NCI-H2227 (cell line): ENCODE data around the gene SEC61A2.

Experiments
- DNase-seq: peaks from one replicate; lab custom pipeline; 2025; ENCODE audit not compliant: unreplicated experiment; lab: John Stamatoyannopoulos, UW

Gene SEC61A2

DNA sequence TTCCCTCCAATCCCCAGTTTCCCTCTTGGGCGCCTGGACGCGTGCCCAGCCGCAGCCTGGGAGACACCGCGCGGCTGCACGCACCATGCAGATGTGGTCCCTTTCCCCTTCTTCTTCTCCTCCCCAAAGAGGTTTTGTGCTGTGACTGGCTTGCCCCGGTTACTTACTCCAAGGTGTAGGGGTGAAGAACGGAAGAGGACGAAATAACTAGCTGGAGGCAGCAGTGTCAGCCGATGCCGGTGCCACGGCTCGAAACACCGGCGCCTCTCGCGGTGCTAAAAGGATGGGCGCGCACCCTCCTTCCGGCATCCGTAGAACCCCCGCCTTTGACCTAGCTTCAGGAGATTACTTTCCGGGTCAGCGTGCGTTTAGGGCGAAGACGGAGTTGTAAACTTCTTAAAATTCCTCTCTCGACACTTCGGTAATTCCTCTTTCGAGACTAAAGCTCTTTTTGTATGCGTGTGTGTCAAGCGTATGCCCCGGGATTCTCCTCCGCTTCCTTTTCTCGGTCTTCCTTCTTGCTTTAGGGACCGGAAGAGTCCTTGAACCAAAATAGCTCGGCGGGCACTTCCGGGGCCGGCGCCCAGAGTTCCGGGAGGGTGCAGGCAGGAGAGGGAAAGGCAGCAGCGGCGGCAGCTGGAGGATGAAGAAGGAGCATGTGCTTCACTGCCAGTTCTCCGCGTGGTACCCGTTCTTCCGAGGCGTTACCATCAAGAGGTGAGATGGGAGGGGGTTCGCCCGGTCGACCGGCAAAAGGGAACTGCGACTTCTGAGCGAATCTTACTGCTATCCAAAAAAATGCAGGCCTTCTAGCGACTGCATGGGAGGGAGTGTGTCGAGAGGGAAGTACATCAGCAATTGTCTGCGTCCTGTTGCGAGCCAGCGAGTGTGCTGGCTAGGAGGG, 66.4 kb downstream of the SEC61A2 start, which contains the start of the genes CDC123 and NUDT5:
TSS of gene CDC123 (plus strand) at position 586 of the 904 bp plus-strand sequence. CDS start at position 644, 58 bp downstream.
TSS of gene NUDT5 (minus strand) at position 289 of the 904 bp plus-strand sequence. CDS start 9,600 bp downstream, outside the sequence.
- DNase-seq = peak; percentile 87

DNA sequence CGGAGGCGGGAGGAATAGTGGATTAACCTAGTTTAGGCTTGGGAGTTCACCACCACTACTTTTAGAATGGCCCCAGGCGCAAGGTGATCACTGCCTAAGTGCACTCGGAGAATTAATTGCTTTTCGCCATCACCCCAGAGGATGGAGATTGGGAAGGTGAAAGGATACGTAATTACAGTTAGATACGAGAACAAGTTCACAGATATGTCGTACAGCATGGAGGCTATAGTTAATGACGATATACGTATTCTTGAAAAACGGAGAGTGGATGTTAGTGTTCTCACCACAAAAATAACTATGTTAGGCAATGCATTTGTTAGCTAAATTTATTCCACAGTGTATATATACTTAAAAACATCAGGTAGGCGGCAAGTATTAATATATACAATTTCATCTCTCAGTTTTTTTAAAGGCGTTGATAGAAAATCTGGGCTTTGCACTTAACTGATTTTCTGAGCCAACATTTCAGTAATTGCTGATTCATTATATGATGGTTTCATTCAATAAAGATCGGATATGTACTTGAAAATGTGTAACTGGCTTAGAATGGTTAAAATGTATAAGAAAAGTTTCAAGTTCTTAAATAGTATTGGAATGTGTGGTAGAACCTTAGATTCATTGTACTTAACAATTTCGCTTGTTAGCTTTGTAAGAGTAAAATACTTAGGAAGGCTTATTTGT, 67.2 kb downstream of the SEC61A2 start:
- no peak for DNase-seq

DNA sequence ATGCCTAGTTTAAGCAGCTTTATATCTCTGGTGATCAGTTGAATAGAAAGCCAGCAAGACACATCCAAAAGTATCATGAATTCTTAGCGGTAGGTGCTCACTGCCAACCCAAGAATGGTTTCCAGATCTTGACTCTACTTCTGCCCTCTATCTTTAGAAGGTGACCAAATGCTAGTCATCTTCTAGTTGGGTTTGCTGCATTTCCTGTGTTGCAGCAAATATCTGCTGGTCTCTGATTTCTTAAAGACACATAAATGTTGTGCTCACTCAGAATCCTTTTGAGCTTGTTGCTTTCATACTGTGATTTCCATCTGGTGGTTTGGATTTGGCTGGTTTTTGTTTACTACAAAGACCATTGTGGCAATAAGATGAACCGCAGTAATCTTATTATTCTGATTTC, 68.7 kb downstream of the SEC61A2 start:
- DNase-seq = no peak

DNA sequence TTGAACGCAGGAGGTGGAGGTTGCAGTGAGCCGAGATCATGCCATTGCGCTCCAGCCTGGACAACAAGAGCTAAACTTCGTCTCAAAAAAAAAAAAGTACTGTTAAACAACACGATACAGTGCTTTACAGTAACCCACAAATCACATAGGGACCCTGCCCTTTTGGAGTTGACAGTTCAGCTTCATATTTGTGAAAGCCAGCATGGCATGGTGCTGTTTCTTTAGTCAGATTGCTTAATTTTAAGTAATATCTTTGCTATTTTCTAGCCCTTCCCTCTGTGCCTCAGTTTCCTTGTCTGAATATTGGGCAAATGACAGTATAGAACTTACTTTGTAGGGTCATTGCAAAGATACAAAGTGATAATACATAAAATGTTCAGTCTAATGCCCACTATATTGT, 71.4 kb downstream of the SEC61A2 start:
- DNase-seq = no peak

DNA sequence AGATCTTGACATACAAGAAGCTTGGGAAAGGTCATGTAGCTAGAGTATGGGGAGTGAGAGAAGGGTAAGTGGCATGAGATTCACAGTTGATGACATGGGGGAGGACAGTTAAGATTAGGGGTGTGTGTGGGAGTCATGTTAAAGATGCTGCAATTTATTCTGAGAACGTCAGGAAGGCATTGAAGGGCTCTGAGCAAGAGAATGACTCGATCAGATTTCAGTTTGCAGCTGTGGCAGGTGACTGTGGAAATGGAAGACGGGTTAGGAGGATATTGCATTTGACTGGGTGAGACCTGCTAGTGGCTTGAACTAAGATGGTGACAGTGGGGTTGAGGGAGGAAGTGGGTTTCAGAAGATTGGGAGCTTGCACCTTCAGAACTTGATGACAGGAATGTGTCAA, 72.1 kb downstream of the SEC61A2 start:
- DNase-seq = no peak

DNA sequence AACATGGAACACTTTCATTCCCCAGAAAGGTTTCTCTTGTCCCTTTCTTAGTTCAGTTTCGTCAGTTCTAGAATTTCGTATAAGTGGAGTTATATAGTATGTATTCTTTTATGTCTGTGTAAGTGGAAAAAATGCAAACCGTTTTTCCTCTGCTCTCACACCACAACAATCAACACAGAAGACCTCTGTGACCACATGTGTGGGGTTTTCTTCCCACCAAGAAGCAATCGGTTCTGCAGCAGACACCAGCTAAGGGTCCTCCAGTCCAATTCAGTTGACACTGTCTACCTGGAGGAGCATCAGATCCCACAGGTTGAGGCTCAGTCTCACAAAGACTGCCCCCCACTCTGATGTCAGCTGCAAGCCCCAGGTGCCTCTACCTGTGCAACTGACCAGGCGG, 72.7 kb downstream of the SEC61A2 start:
- DNase-seq = no peak

DNA sequence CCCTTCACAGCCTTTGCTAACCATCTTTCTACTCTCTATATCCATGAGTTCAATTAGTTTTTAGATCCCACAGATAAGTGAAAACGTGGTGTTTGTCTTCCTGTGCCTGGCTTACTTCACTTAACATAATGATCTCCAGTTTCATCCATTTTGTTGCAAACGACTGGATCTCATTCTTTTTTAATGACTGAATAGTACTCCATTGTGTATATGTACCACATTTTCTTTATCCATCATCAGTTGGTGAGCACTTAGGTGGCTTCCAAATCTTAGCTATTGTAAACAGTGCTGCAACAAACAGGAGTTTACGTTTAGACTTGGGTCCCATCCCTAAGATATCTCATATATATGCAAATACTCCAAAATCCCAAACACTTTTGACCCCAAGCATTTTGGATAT, 75.6 kb downstream of the SEC61A2 start:
- DNase-seq = no peak

DNA sequence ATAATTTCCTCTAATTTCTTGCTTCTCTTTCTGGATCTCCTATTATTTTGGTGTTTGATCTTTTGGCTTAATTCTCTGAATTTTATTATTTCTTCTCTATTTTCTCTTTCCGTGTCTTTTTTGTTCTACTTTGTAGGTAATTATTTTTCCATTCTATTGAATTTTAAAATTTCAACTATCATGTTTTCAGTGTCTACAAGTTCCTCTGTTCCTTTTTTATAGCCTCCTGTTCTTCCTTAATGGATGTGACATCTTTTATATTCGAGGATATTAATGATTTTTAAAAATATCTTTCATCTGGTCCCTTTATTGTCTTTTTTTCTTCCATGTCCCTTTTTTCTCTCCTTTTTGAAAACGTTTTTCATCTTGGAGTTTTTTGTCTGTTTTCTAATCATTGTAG, 77.6 kb downstream of the SEC61A2 start:
- no peak for DNase-seq

DNA sequence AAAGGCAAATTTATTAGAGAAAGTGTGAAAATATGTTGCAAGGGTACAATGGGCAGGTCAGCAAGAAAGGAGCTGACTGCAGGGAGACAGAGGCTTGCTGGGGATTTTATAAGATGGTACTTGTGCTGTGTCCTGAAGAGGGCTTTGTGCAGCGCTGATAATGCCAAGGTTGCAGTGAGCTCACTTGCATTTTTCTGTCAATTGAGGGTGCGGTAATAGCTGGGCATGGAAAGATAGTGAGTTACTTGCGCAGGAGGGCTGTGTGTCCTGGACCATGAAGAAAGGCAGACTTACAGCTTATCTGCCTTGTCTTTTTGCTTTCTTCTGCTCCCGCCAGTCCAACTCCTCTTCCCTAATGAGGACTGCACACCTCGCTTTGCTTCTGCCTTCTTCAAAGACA, 79.0 kb downstream of the SEC61A2 start:
- no peak for DNase-seq

DNA sequence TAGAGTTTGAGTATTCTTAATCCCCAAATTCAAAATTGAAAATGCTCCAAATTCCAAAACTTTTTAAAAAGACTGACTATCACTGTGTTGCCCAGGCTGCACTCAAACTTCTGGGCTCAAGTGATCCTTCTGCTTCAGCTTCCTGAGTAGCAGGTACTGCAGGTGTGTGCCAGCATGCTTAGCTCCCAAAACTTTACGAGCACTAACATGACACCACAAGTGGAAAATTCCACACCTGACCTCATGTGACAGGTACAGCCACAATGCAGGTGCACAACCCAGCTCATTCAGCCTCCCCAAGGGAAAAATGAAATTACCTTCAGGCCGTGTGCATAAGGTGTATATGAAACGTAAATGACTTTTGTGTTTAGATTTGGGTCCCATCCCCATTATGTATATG, 83.0 kb downstream of the SEC61A2 start:
- DNase-seq = no peak

DNA sequence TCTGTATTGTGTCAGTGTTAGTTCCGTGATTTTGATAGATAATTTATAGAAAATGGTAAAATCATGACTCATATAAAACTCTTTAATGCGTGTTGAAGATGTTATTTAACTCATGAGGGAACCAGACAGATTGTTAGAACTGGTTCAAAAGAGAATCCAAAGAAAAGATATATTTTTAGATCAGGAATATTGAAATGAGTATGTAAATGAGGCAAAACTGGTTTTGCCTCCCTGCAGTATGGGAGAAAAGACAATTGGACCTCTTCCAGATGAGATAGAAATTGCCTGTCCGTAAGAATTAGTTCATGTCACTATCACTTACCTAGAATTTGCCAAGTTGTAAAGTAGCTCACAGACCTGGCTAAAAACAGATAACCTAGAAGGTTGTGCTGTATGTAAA, 84.1 kb downstream of the SEC61A2 start:
- DNase-seq = no peak

DNA sequence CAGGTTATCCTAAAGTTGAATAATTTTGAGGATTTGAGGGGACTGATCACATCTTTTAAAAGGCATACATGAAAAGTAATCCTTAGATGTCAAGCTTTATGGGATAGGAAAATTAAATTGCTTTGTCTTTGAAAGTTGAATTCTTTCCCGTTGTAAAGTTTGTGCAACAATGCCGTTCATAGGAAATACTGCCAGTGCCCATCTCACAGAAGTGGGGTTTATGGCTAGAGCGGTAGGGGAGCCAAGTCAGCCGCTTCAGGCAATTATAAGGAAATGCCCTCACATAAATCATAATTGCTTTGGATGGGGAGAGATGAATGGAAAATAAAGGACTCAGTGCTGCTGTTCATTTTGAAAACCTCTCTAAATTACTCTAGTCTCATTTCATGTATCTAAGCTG, 84.6 kb downstream of the SEC61A2 start:
- DNase-seq = peak; percentile 26

DNA sequence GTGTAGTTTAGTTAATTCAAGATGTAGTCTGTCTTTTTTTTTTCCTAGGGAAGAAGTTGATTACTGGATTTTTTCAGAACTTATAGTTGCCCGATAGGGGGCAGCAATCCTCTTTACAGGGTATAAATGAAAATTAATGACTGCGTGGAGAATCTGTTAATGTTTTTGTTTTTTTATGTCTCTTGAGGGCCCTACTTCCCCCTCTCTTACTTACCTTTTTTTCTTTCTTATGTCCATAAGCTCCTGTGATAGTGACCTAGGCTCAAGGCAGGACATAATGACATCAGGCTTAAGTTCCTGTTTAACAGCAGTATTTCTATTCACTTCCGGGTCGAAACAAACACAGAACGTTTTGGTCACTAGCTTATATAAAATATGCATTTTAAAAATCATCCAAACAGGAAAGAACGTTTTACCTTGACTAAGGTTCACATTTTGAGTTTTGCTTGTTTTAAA, 85.3 kb downstream of the SEC61A2 start:
- peak; percentile 43 for DNase-seq
